Activated naive CD8-positive, alpha-beta T cell treated with anti-CD3 and anti-CD28 coated beads for 36 hours (primary cell): ENCODE measurements around the gene SLC7A10. TPM values are rescaled to one million over a fixed set of nuclear protein-coding genes. Genes with fewer than 3 reads are reported as not detected.

Experiments used
- total RNA-seq, 2 experiments: library from RNA; stranded (reverse); gene quantifications; one replicate each; pipeline ENCODE4 v1.2.3, GENCODE V29; 2021

Gene SLC7A10
- total RNA-seq, 2 experiments from 2014 or later: not detected

Other genes with a start within 250 kb of the SLC7A10 start
- gene RHPN2, start 161.0 kb downstream of the SLC7A10 start, total RNA-seq: 1 to 10 TPM; 4.5 to 5.3 TPM
- gene GPATCH1, start 144.7 kb downstream of the SLC7A10 start, total RNA-seq: 10 to 100 TPM; 10.6 to 11.8 TPM
- under 1 TPM in 1 of 2 experiments, not detected in 1; 0.16 TPM for gene WDR88, start 93.7 kb downstream of the SLC7A10 start, total RNA-seq
- under 1 TPM; 0.44 to 0.91 TPM for gene LRP3, start 31.5 kb downstream of the SLC7A10 start, total RNA-seq
- gene CEBPA, start 76.7 kb upstream of the SLC7A10 start, total RNA-seq: under 1 TPM; 0.26 to 0.35 TPM
- 10 to 100 TPM; 30.1 to 30.9 TPM for gene CEBPG, start 147.9 kb upstream of the SLC7A10 start, total RNA-seq